MCF 10A (cell line): ENCODE results near the gene ZACN. TPM values are rescaled to one million over a fixed set of nuclear protein-coding genes. Genes with fewer than 3 reads are reported as not detected.

Source experiments
- BruUV-seq: library from RNA; stranded (reverse); fragments of 400-500 nt; replicated peaks from 2 replicates; lab custom pipeline; 2021; lab: Mats Ljungman, UMichigan
- CTCF ChIA-PET: fragments of 300-600 bp; sonication (Branson Sonifier 250); formaldehyde crosslinking; extraction: SDS; loops from one replicate; lab custom pipeline; 2021; ENCODE audit warnings: antibody characterized with exemption, inconsistent platforms; lab: Yijun Ruan, JAX
- POLR2A ChIA-PET: fragments of 300-600, 350-650 bp; sonication (Branson Sonifier 250); formaldehyde crosslinking; extraction: SDS; loops from one replicate; lab custom pipeline; 2020; ENCODE audit warnings: antibody characterized with exemption, inconsistent platforms; lab: Yijun Ruan, JAX
- DNase-seq: peaks from one replicate; pipeline ENCODE4 v3.0.0-alpha.2; 2018; ENCODE audit not compliant: unreplicated experiment
- H3K27ac Mint-ChIP-seq: one replicate; pipeline ENCODE4 v1.8.0; 2022; ENCODE audit warnings: mild to moderate bottlenecking, low read depth, mixed read lengths; ENCODE audit not compliant: unreplicated experiment
- H3K27me3 Mint-ChIP-seq: one replicate; pipeline ENCODE4 v1.8.0; 2022; ENCODE audit warnings: mixed read lengths; ENCODE audit not compliant: insufficient read depth, unreplicated experiment
- H3K36me3 Mint-ChIP-seq: one replicate; pipeline ENCODE4 v1.8.0; 2022; ENCODE audit warnings: mild to moderate bottlenecking, moderate library complexity, mixed read lengths; ENCODE audit not compliant: insufficient read depth, unreplicated experiment
- H3K4me1 Mint-ChIP-seq: one replicate; pipeline ENCODE4 v1.8.0; 2022; ENCODE audit warnings: mixed read lengths; ENCODE audit not compliant: insufficient read depth, unreplicated experiment
- H3K4me3 Mint-ChIP-seq: one replicate; pipeline ENCODE4 v1.8.0; 2022; ENCODE audit warnings: mild to moderate bottlenecking, moderate library complexity, mixed read lengths; ENCODE audit not compliant: unreplicated experiment
- H3K9me3 Mint-ChIP-seq: one replicate; pipeline ENCODE4 v1.8.0; 2022; ENCODE audit warnings: mixed read lengths; ENCODE audit not compliant: unreplicated experiment
- intact Hi-C: fragments of 100-400 bp; cut with micrococcal nuclease; formaldehyde crosslinking; loops from 2 replicates; pipeline ENCODE4 v1.14.1; 2022
- total RNA-seq: library from RNA; stranded (reverse); gene quantifications from 2 replicates; pipeline ENCODE4 v1.2.3, GENCODE V29; 2022
- TF ChIP-seq, protein P1 (sequence below): fragments of 200-600 bp; IDR thresholded peaks from one replicate; pipeline ENCODE4 v1.8.0; 2022; ENCODE audit warnings: antibody characterized with exemption, mild to moderate bottlenecking; ENCODE audit not compliant: unreplicated experiment

Gene ZACN
- total RNA-seq, 1 experiment from 2014 or later: not detected

DNA sequence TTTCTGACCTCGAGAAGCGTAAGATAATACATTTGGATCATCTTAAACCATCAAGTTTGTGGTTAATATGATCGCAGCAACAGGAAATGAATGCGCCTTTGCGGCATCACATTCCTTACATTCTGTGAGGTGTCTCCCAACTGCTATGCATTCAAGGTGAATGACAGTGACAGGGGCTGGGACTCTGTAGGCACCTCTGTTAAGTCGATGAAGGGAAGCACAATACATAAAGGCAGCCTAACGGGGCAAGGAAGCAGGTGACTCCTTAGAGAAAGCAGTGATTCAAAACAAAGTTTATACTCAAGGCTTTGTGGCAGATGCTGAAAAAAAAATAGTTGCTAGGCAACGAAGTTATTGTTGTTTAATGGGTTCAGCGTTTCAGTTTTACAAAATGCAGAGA is 30.3 kb upstream of the ZACN start:
- no peak for DNase-seq
- H3K27me3 Mint-ChIP-seq: no peaks in the 10 kb centered on the region
- peaks cover 6% of the 10 kb centered on the region for H3K4me1 Mint-ChIP-seq
- ChIA-PET POLR2A (interaction anchor here (1.1 kb wide), 1 partner anchor 9 kb away, joined by 4 read pairs; no protein-coding TSS in a partner anchor), CTCF (interaction anchor here (0.5 kb wide), 1 partner anchor 49 kb away, joined by 3 read pairs; no protein-coding TSS in a partner anchor)
- peak overlapping the region; percentile 27 for H3K27ac Mint-ChIP-seq
- H3K4me3 Mint-ChIP-seq: no peak overlapping the region
- BruUV-seq: no TSS peak
- peaks cover 89% of the 10 kb centered on the region for H3K36me3 Mint-ChIP-seq
- intact Hi-C loops: no loop called here
- TF ChIP-seq, protein P1, sequence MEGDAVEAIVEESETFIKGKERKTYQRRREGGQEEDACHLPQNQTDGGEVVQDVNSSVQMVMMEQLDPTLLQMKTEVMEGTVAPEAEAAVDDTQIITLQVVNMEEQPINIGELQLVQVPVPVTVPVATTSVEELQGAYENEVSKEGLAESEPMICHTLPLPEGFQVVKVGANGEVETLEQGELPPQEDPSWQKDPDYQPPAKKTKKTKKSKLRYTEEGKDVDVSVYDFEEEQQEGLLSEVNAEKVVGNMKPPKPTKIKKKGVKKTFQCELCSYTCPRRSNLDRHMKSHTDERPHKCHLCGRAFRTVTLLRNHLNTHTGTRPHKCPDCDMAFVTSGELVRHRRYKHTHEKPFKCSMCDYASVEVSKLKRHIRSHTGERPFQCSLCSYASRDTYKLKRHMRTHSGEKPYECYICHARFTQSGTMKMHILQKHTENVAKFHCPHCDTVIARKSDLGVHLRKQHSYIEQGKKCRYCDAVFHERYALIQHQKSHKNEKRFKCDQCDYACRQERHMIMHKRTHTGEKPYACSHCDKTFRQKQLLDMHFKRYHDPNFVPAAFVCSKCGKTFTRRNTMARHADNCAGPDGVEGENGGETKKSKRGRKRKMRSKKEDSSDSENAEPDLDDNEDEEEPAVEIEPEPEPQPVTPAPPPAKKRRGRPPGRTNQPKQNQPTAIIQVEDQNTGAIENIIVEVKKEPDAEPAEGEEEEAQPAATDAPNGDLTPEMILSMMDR: no peak
- no peaks in the 10 kb centered on the region for H3K9me3 Mint-ChIP-seq

DNA sequence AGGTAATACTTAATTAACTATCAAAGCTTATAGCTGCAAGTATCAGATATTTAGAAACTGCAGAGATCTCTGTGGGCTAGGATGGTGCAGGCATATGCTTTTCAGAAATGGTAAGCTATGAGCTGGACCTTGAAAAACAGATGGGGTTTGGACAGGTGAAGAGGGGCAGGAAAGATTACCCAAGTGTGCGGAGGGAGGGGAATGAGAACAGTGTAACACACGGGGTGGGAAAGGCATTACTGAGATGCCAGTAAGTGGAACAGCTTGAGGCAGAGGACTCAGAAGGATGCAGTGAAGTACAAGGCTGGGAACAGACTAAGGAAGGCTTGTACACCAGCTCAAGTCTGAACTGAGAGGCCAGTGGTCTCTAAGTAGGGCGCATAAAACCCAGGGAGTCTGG is 29.7 kb upstream of the ZACN start:
- CTCF ChIA-PET: interaction anchor here (0.5 kb wide), 1 partner anchor 49 kb away, joined by 3 read pairs; no protein-coding TSS in a partner anchor
- POLR2A ChIA-PET: interaction anchor here (1.1 to 1.4 kb wide), 2 partner anchors 10 to 22 kb away, joined by 3 to 4 read pairs; partner anchors contain the start of gene EVPL

DNA sequence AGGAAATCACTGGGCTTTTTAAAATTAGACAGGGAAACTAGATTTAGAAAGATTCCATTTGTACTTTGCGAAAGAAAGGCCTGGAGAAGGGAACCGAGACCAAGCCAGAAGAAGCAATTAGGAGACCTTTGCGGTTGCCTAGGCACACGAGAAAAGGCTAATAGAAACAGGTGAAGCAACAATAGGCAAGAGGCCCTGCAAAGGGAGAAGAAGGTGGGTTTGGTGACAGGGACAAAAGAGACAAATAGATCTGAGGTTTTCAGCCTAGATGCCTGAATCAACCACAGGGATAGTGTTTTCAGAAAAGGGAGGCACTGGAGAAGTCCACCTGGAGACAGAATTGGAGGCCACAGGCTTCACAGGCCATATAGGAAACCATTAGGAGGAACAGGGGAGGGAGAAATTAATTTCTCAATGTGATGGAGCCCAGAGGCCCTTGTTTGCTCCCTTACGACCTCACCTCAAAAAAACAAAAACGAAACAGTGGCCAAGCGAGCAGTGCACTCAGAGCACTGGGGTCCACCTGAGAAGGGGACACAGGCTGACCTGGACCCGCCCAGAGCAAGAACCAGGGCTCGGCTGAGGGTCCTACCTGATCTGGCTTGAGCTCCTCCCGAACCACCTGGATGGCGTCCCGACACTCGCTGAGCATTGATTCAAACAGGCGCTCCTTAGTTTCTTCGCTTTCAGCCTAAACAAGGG is 29.0 kb upstream of the ZACN start:
- POLR2A ChIA-PET: interaction anchor here (1.1 to 1.4 kb wide), 2 partner anchors 11 to 23 kb away, joined by 3 to 4 read pairs; partner anchors contain the start of gene EVPL
- H3K36me3 Mint-ChIP-seq: peaks cover 88% of the 10 kb centered on the region
- CTCF ChIA-PET: interaction anchor here (0.6 kb wide), 1 partner anchor 304 kb away, joined by 4 read pairs; no protein-coding TSS in a partner anchor
- no peak overlapping the region for H3K4me3 Mint-ChIP-seq
- H3K4me1 Mint-ChIP-seq: peaks cover 13% of the 10 kb centered on the region
- intact Hi-C loops: no loop called here
- no peak for DNase-seq
- TF ChIP-seq, protein P1: no peak
- H3K9me3 Mint-ChIP-seq: peaks cover 5% of the 10 kb centered on the region
- no TSS peak for BruUV-seq
- H3K27me3 Mint-ChIP-seq: no peaks in the 10 kb centered on the region
- no peak overlapping the region for H3K27ac Mint-ChIP-seq

More for the DNA sequence above, 29.7 kb upstream of the ZACN start:
- Mint-ChIP-seq H3K4me1 (peaks cover 11% of the 10 kb centered on the region), H3K36me3 (peaks cover 89% of the 10 kb centered on the region), H3K4me3 (no peak overlapping the region), H3K27ac (peak overlapping the region; percentile 27), H3K9me3 (peaks cover 5% of the 10 kb centered on the region), H3K27me3 (no peaks in the 10 kb centered on the region)
- no TSS peak for BruUV-seq
- intact Hi-C loops: no loop called here
- DNase-seq: no peak
- TF ChIP-seq, protein P1: no peak
